Muscle of leg (tissue), 11 donors: ENCODE measurements around the gene DNAI2. TPM values are rescaled to one million over a fixed set of nuclear protein-coding genes. Genes with fewer than 3 reads are reported as not detected.

Experiments used
- DNase-seq: peaks from one replicate; pipeline ENCODE4 v3.0.0; 2013
- H3K27ac ChIP-seq: one replicate; pipeline ENCODE4 v1.5.1; 2013; ENCODE audit warnings: mild to moderate bottlenecking, low read length, control low read depth
- H3K27me3 ChIP-seq: one replicate; pipeline ENCODE4 v1.6.1; 2013; ENCODE audit warnings: low read length; ENCODE audit not compliant: control insufficient read depth, insufficient read depth
- H3K36me3 ChIP-seq: one replicate; pipeline ENCODE4 v1.6.1; 2013; ENCODE audit warnings: low read length; ENCODE audit not compliant: control insufficient read depth, insufficient read depth
- H3K4me1 ChIP-seq: one replicate; pipeline ENCODE4 v1.6.1; 2013; ENCODE audit warnings: low read length; ENCODE audit not compliant: control insufficient read depth, insufficient read depth
- H3K4me3 ChIP-seq: one replicate; pipeline ENCODE4 v1.5.1; 2013; ENCODE audit warnings: low read length, control low read depth
- H3K9me3 ChIP-seq: replicated peaks from 2 replicates; pipeline ENCODE4 v1.6.1; 2013; ENCODE audit warnings: low read depth, low read length; ENCODE audit not compliant: control insufficient read depth
- WGBS: methylation state at CpG from one replicate; pipeline ENCODE4 v1.1.5; 2013; ENCODE audit warnings: missing lambda C conversion rate; ENCODE audit not compliant: insufficient coverage; 5-methylcytosine and 5-hydroxymethylcytosine counted together
- polyA plus RNA-seq, 8 donors: library from polyadenylated mRNA; unstranded; fragments of 120-200 nt; gene quantifications; one replicate each; pipeline versions ENCODE4 v1.2.1 to v1.2.3, GENCODE V29; 2013; ENCODE audit warnings: inconsistent platforms in 1 of 8, low replicate concordance in 1 of 8; ENCODE audit not compliant: insufficient read length in 8 of 8, insufficient read depth in 1 of 8
- total RNA-seq: library from RNA; stranded (reverse); fragments of 120-200 nt; gene quantifications from one replicate; pipeline ENCODE4 v1.2.4, GENCODE V29; 2013

Gene DNAI2
- total and polyA plus RNA-seq, 9 donors, result 0.09 to 0.38 (median 0.17) TPM; not detected in 3

DNA sequence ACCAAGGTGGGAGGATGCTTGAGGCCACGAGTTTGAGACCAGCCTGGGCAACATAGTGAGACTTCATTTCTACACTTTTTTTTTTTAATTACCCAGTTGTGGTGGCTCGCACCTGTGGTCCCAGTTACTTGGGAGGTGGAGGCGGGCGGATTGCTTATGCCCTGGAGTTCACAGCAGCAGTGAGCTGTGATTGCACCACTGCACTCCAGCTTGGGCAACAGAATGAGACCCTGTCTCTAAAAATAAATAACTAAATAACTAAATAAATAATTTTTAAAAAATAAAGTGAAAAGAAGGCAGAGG lies 9.3 kb downstream of the DNAI2 start:
- H3K4me3 ChIP-seq, result no peak overlapping the region
- no peak for DNase-seq
- no peak overlapping the region for H3K27ac ChIP-seq
- no peaks in the 10 kb centered on the region for H3K9me3 ChIP-seq
- H3K36me3 ChIP-seq, result no peaks in the 10 kb centered on the region
- H3K27me3 ChIP-seq, result peaks cover 7% of the 10 kb centered on the region
- 75% methylated on average over 2 of the region's 4 CpGs for WGBS
- peaks cover 16% of the 10 kb centered on the region for H3K4me1 ChIP-seq

GRCh38 chr17:74287031-74287602 lies 13.1 kb downstream of the DNAI2 start:
- 86% methylated on average over 14 of the region's 14 CpGs for WGBS
- no peaks in the 10 kb centered on the region for H3K9me3 ChIP-seq
- peaks cover 9% of the 10 kb centered on the region for H3K4me1 ChIP-seq
- no peak overlapping the region for H3K27ac ChIP-seq
- H3K4me3 ChIP-seq, result no peak overlapping the region
- peaks cover 7% of the 10 kb centered on the region for H3K27me3 ChIP-seq
- DNase-seq, result no peak
- H3K36me3 ChIP-seq, result no peaks in the 10 kb centered on the region

GRCh38 chr17:74288785-74289184 lies 14.8 kb downstream of the DNAI2 start:
- 72% methylated on average over 4 of the region's 5 CpGs for WGBS
- DNase-seq, result no peak

DNA sequence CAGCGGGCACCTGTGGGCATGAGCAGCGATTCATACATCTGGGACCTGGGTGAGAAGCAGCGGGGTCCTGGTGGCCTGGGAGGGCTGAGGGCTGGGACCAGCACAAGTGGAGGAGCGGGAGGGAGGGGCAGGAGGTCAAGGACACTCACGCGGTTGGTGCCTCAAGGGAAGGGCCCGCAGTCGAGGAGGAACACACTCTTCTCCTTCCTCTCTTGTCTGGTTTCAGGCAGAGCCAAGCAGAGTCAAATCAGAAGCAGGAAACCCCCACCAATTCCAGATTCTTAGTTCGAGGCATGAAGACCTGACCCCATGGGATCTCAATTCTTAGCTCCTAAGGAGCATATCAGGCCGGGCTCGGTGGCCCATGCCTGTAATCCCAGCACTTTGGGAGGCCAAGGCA lies 15.7 kb downstream of the DNAI2 start:
- no peaks in the 10 kb centered on the region for H3K36me3 ChIP-seq
- H3K27me3 ChIP-seq, result peaks cover 6% of the 10 kb centered on the region
- no peak overlapping the region for H3K4me3 ChIP-seq
- WGBS, result 66% methylated on average over 7 of the region's 11 CpGs
- H3K27ac ChIP-seq, result no peak overlapping the region
- no peak for DNase-seq
- no peaks in the 10 kb centered on the region for H3K9me3 ChIP-seq
- peaks cover 7% of the 10 kb centered on the region for H3K4me1 ChIP-seq

More at GRCh38 chr17:74288785-74289184, 14.8 kb downstream of the DNAI2 start:
- peaks cover 7% of the 10 kb centered on the region for H3K27me3 ChIP-seq
- peaks cover 9% of the 10 kb centered on the region for H3K4me1 ChIP-seq
- H3K9me3 ChIP-seq, result no peaks in the 10 kb centered on the region
- H3K4me3 ChIP-seq, result no peak overlapping the region
- H3K36me3 ChIP-seq, result no peaks in the 10 kb centered on the region
- no peak overlapping the region for H3K27ac ChIP-seq

GRCh38 chr17:74290340-74290739 lies 16.3 kb downstream of the DNAI2 start:
- Histone ChIP-seq H3K4me3 (no peak overlapping the region), H3K36me3 (no peaks in the 10 kb centered on the region), H3K9me3 (no peaks in the 10 kb centered on the region), H3K4me1 (peaks cover under 1% of the 10 kb centered on the region), H3K27ac (no peak overlapping the region), H3K27me3 (no peaks in the 10 kb centered on the region)
- 68% methylated on average over 6 of the region's 11 CpGs for WGBS
- no peak for DNase-seq

- WGBS, result 78% methylated on average over 4 of the region's 10 CpGs
These were observed 18.5 kb downstream of the DNAI2 start for GRCh38 chr17:74292495-74292894.

DNA sequence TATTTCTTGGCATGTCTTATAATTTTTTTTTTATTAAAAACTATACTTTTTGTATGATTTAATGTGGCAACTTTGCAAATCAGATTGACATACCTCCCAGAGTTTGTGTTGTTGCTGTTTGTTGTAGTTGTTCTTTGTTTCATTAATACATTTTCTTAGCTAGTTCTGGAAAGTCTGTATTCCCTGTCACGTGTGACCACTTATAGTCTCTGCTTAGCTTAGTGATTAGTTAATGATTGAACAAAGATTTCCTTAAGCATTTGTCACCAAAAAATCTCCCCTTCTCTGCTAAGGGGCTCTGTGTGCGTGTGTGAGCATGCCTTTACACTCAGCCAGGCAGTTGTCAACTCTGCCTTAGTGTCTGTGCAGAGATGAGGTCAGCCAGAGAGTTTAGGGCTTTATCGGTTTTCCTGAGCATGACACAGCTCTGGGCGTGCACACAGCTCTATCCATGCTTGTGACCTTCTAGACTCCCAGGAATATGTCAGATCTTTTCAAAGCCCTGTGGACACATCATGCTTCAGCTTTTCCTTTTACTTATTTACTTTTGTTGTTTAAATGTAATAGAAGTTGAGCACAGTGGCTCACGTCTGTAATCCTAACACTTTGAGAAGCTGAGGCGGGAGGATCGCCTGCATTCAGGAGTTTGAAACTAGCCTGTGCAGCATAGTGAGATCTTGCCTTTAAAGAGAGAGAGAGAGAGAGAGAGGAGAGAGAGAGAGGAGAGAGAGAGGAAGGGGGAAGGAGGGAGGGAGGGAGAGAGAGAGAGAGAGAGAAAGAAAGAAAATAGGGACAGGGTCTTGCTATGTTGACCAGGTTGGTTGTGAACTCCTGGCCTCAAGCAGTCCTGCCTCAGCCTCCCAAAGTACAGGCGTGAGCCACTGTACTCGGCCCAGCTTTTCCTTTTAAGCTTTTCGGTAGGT lies 21.9 kb downstream of the DNAI2 start:
- DNase-seq, result no peak
- no peaks in the 10 kb centered on the region for H3K9me3 ChIP-seq
- no peaks in the 10 kb centered on the region for H3K27me3 ChIP-seq
- 72% methylated on average over 6 of the region's 10 CpGs for WGBS
- no peak overlapping the region for H3K27ac ChIP-seq
- H3K4me1 ChIP-seq, result peaks cover 6% of the 10 kb centered on the region
- no peaks in the 10 kb centered on the region for H3K36me3 ChIP-seq
- H3K4me3 ChIP-seq, result no peak overlapping the region

More at GRCh38 chr17:74292495-74292894, 18.5 kb downstream of the DNAI2 start:
- H3K9me3 ChIP-seq, result no peaks in the 10 kb centered on the region
- no peaks in the 10 kb centered on the region for H3K36me3 ChIP-seq
- H3K27me3 ChIP-seq, result no peaks in the 10 kb centered on the region
- peaks cover 6% of the 10 kb centered on the region for H3K4me1 ChIP-seq
- no peak overlapping the region for H3K4me3 ChIP-seq
- no peak for DNase-seq
- H3K27ac ChIP-seq, result no peak overlapping the region

- 0% methylated on average over 2 of the region's 5 CpGs for WGBS
- peak; percentile 86 for DNase-seq
- Histone ChIP-seq H3K4me3 (no peak overlapping the region), H3K4me1 (peaks cover 6% of the 10 kb centered on the region), H3K27me3 (no peaks in the 10 kb centered on the region), H3K9me3 (no peaks in the 10 kb centered on the region), H3K36me3 (no peaks in the 10 kb centered on the region), H3K27ac (no peak overlapping the region)
These were observed 22.5 kb downstream of the DNAI2 start for GRCh38 chr17:74296548-74296936.

DNA sequence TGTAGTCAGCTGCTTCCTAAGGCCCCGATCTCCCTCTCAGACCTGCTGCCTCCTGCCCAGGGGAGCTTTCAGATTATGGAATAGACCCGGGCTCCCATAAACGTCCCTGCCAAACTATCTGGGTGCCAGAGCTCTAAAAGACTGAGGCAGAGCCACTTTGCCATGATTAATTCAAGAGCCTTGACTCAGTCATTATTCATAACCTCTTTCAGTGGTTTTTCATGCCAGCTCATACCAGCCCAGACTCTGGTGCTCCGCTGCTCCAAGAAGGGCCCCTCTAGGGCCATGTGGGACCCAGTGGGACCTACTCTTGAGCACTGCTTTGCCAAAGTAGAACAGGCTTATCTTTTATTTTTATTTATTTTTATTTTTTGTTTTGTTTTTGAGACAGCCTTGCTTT lies 23.9 kb downstream of the DNAI2 start:
- H3K4me3 ChIP-seq, result no peak overlapping the region
- DNase-seq, result no peak
- H3K36me3 ChIP-seq, result no peaks in the 10 kb centered on the region
- 53% methylated on average over 4 of the region's 4 CpGs for WGBS
- H3K27ac ChIP-seq, result no peak overlapping the region
- H3K4me1 ChIP-seq, result peaks cover 6% of the 10 kb centered on the region
- no peaks in the 10 kb centered on the region for H3K9me3 ChIP-seq
- H3K27me3 ChIP-seq, result no peaks in the 10 kb centered on the region

DNA sequence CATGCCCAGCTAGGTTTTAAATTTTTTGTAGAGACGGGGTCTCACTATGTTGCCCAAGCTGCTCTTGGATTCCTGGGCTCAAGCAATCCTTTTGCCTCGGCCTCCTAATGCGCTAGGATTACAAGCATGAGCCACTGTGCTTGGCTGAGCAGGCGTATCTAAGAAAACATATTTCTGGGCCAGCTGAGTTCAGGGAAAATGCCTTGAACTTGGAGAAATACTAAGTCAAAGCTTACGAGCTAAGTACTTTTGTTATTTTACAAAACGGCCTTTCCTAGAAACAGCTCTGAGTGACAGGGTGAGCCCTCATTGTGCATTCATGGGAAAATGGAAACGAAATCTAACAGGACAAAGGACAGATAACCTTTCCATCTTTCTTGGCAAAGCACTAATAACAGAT lies 24.7 kb downstream of the DNAI2 start:
- Histone ChIP-seq H3K9me3 (no peaks in the 10 kb centered on the region), H3K4me1 (peaks cover 6% of the 10 kb centered on the region), H3K4me3 (no peak overlapping the region), H3K27me3 (no peaks in the 10 kb centered on the region), H3K27ac (no peak overlapping the region), H3K36me3 (no peaks in the 10 kb centered on the region)
- 58% methylated on average over 5 of the region's 7 CpGs for WGBS
- DNase-seq, result peak; percentile 75
